Spleen (tissue), 7 donors: Measurements from ENCODE around the gene NEDD4L.

ENCODE experiments used
- CTCF ChIP-seq, 11 experiments: fragments of 200-600 bp in 7 of 11; fragments of 450-650 bp in 4 of 11; sonication (generic) in 4 of 11; IDR thresholded peaks in 8 of 11; conservative IDR thresholded peaks in 3 of 11; 1 replicate in 7 of 11; 2 replicates in 4 of 11; pipeline versions ENCODE4 v1.4.0 to v1.8.0; 2016 to 2021; ENCODE audit warnings: antibody characterized with exemption in 11 of 11, inconsistent platforms in 4 of 11, mild to moderate bottlenecking in 1 of 11
- POLR2A ChIP-seq, 3 donors: fragments of 450-650 bp; IDR thresholded peaks; one replicate each; pipeline ENCODE4 v1.5.1; 2017; ENCODE audit warnings: antibody characterized with exemption in 3 of 3, mild to moderate bottlenecking in 1 of 3
- donor health status: DM: no; HTN: no; CAD: no; lungs with moderate emphysema.
- donor health status: DM: no; HTN: no; CAD: no.
- donor health status: DM: no; HTN: no; CAD: no.

GRCh38 chr18:58438161-58438957, 394.3 kb downstream of the NEDD4L start:
- no peak for TF ChIP-seq POLR2A (IDR thresholded peaks at IDR 0.05)
- TF ChIP-seq CTCF (IDR thresholded peaks at IDR 0.05 in 8 of 11, conservative IDR thresholded peaks at IDR 0.05 in 3 of 11), result no peak
